Naive B cell (primary cell): Measurements from ENCODE around the gene SLC49A3. TPM values are rescaled to one million over a fixed set of nuclear protein-coding genes. Genes with fewer than 3 reads are reported as not detected.
"Not testable (repeated sequence)": the region's sequence is repeated elsewhere in the genome, so short reads cannot be mapped to it uniquely, and the experiment has no call there.

Source experiments
- ATAC-seq, 2 donors: fragments of 150-1000 bp; cut with Tn5 transposase; 2 replicates each; pipeline ENCODE4 v1.10.0; 2021; ENCODE audit warnings: low read depth in 2 of 2, mild to moderate bottlenecking in 2 of 2, moderate library complexity in 2 of 2
- DNase-seq: peaks from one replicate; pipeline ENCODE4 v3.0.0; 2022
- H3K27ac Mint-ChIP-seq, 6 donors: one replicate each; pipeline ENCODE4 v1.8.0; 2020 to 2022; ENCODE audit warnings: mild to moderate bottlenecking in 6 of 6, mixed read lengths in 6 of 6, moderate library complexity in 5 of 6, inconsistent platforms in 2 of 6
- H3K27me3 Mint-ChIP-seq, 3 donors: one replicate each; pipeline ENCODE4 v1.8.0; 2021 to 2022; ENCODE audit warnings: mixed read lengths in 3 of 3, mild to moderate bottlenecking in 1 of 3
- H3K36me3 Mint-ChIP-seq, 2 donors: one replicate each; pipeline ENCODE4 v1.8.0; 2020 to 2022; ENCODE audit warnings: mixed read lengths in 2 of 2, inconsistent platforms in 1 of 2, mild to moderate bottlenecking in 1 of 2
- H3K4me1 Mint-ChIP-seq, 3 donors: one replicate each; pipeline ENCODE4 v1.8.0; 2020 to 2022; ENCODE audit warnings: mixed read lengths in 3 of 3, inconsistent platforms in 1 of 3, mild to moderate bottlenecking in 1 of 3, moderate library complexity in 1 of 3
- H3K4me3 Mint-ChIP-seq, 8 donors: one replicate each; pipeline ENCODE4 v1.8.0; 2020 to 2022; ENCODE audit warnings: mild to moderate bottlenecking in 8 of 8, mixed read lengths in 8 of 8, moderate library complexity in 8 of 8, inconsistent platforms in 2 of 8
- H3K9me3 Mint-ChIP-seq, 7 donors: one replicate each; pipeline ENCODE4 v1.8.0; 2020 to 2022; ENCODE audit warnings: mixed read lengths in 7 of 7, mild to moderate bottlenecking in 5 of 7, inconsistent platforms in 2 of 7, moderate library complexity in 1 of 7
- polyA plus RNA-seq, 6 donors: library from polyadenylated mRNA; unstranded; fragments of 300-500 nt; fragmentation: Illumina TruSeq; gene quantifications; one replicate each; pipeline ENCODE4 v1.2.3, GENCODE V29; 2021; ENCODE audit warnings: low read depth in 6 of 6

The SLC49A3 gene
- polyA plus RNA-seq, 6 donors from 2014 or later: 0.22 to 0.54 (median 0.43) TPM; not detected in 3

DNA sequence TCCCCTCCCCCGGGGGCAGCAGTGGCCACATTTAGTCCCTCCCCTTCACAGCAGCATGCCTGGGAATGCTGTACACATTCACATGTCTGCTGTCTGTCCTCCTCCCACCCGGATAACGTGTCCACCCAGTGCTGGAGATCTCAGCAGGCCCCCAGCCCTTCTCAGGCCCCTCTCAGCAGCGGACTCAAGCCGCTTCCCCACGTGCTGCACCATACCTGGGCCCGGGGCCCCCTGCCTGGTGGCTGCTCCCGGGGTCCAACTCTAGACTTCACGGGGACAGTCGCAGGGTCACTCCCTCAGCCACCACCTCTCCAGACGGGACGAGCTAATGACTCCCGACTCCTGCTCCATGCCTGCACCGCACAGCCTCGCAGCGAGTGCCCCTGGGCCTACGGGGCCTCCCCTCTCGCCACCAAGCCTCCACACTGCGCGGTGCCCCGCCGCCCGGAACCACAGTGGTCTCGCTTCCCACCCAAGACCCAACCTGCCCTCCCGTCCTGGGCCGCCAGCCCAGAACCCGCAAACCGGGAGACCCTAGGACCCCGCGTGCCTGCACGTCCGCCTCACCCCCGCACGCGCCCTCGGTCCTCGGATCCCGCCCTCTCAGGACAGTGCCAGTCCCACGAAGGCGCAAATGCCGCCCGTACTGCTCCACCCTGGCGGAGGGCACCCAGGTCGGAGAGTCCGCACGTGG, 15.4 kb upstream of the SLC49A3 start:
- Mint-ChIP-seq H3K27me3 (peaks cover 0 to 2% (median 0%) of the 10 kb centered on the region in 3 donors), H3K36me3 (no peaks in the 10 kb centered on the region), H3K4me3 (peak overlapping the region in 4 of 8 donors; percentile 30 to 86 (median 68)), H3K27ac (peak overlapping the region in 1 of 6 donors; percentile 51), H3K9me3 (no peaks in the 10 kb centered on the region), H3K4me1 (peaks cover 24 to 32% (median 24%) of the 10 kb centered on the region in 3 donors)
- no peak for DNase-seq
- no peak for ATAC-seq

DNA sequence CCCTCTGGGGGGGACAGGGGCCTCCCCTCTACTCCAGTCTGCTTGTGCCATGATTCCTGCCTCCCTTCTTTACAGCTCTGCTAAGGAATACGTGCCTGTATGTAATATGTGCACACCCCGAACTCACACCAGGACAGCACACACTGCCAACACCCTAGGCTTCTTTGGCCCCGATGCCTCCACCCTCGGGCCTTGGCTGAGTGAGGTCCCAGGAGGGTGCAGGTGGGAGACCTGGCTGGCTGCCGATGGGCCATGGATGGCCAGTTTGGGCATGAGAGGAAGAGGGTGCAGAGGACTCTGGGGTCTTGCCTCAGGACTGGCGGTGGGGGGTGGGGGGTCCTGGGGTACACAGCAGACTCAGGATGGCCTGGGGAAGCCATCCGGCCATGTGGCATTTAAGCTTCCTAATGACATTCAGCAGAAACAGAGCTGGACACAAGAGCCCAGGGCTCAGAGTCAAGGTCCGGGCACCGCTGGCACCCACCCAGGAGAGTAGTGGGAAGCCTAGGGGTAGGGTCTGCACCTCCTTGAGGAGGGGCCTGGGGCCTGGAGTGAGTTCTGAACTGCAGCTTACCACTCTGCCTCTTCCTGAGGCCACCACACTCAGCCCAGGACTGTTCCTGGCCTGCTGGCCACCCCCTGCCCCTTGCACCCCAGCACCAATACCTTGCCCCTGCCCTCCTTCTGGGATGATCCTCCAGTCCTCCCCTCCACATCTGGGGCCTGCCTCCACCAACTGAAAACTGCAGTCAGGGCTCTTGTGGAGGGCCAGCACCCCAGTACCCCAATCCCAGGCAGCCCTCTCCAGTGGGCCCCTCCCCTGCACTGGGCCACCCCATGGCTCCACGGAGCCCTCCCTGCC, 14.6 kb upstream of the SLC49A3 start:
- Mint-ChIP-seq H3K4me1 (peaks cover 22 to 32% (median 24%) of the 10 kb centered on the region in 3 donors), H3K36me3 (no peaks in the 10 kb centered on the region), H3K9me3 (no peaks in the 10 kb centered on the region), H3K4me3 (peak overlapping the region in 3 of 8 donors; percentile 15 to 61 (median 44)), H3K27ac (no peak overlapping the region), H3K27me3 (peaks cover 0 to 4% (median 0%) of the 10 kb centered on the region in 3 donors)
- DNase-seq: no peak
- ATAC-seq: no peak

DNA sequence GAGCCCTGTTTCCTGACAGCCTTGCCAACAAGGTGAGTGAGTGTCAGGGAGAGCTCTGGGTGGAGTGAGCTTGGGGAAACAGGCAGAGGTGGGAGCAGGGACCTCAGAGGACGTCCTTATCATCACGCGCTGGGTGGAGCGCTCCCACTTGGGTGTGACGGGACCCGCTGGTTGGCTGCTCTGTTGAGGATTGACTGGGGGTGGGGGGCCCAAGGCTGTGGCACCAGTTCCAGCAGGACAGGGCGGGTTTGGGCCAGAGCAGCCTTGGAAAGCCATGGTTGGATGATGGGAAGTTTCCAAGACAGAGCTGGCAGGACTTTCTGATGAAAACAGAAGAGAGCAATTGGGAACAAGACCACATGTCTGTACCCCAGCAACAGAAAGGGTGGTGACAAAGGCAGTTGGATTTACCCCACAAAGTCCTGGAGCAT, 13.7 kb upstream of the SLC49A3 start:
- Mint-ChIP-seq H3K4me1 (peaks cover 21 to 30% (median 21%) of the 10 kb centered on the region in 3 donors), H3K27ac (peak overlapping the region in 1 of 6 donors; percentile 68), H3K4me3 (no peak overlapping the region), H3K27me3 (peaks cover 0 to 4% (median 0%) of the 10 kb centered on the region in 3 donors), H3K36me3 (no peaks in the 10 kb centered on the region), H3K9me3 (no peaks in the 10 kb centered on the region)
- ATAC-seq (no peak), DNase-seq (no peak)

DNA sequence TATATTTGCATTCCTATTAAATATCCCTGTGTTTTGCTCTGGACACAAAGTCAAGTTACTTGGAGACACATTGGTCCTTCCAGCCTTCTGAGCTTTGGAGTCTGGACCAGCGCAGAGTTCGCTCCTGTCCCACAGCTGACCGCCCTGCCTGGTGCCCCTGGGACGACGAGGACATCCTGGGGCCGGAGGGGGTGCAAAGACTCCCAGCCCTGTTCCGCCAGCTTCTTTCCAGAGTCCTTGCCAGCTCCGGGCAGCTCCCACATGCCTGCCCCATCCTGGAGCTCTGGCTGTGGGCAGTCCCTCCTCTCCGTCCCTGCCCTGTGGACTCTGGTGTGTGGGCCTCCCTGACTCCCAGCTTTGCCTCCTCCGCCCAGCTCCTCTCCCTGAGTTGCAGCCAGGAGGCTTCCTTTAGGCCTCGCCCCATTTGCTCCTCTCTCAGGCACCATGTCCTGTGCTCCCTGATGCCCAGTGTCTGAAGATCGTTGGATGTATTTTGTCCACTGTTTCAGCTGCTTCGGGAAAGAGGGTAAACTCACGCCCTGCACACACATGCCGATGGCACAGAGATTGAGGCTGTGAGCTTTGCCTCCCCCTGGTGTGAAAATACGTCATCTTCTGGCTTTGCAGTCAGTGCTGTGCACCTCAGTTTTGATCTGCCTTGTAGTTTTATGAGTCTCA, 11.8 kb upstream of the SLC49A3 start:
- peak overlapping the region in 2 of 6 donors; percentile 56 to 57 for H3K27ac Mint-ChIP-seq
- no peaks in the 10 kb centered on the region for H3K36me3 Mint-ChIP-seq
- peak overlapping the region in 5 of 8 donors; percentile 31 to 52 (median 50) for H3K4me3 Mint-ChIP-seq
- ATAC-seq (no peak), DNase-seq (no peak)
- H3K27me3 Mint-ChIP-seq: peaks cover 0 to 4% (median 1%) of the 10 kb centered on the region in 3 donors
- peaks cover 21 to 24% (median 21%) of the 10 kb centered on the region in 3 donors for H3K4me1 Mint-ChIP-seq
- H3K9me3 Mint-ChIP-seq: no peaks in the 10 kb centered on the region

DNA sequence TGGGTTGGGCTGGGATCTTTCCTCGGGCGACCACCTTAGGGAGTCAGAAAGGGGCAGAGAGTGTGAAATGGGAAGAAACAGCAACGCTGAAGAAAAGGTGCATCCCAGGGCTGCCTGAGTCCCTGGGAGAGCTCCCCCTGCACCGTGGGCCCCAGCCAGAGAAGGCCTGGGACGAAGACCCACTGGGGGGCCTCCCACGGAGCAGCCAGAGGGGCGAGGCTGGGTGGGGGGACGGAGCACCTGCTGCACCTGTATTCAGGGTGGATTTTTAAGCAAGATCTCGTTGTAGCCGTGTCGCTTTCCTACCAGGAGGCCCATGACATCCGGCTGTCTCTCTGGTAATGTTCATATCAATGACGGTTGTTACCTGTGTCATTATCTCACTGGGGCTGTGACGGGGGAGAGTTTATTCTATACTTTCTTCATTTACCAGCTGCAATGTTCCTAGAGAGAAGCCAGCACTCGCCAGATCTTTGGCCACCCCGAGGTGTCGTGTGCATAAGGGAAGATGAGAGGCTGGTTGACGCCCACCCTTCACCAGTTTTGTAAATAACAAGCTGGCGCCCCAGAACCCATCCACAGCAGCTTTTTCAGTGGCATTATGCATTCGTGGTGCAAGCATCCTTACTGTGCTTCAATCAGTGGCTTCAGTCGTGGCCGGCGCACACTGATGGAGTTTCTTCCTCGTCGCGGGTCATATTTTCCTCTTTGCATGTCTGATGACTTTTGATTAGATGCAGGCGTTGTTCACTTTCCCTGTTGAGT, 11.0 kb upstream of the SLC49A3 start:
- no peak for ATAC-seq
- Mint-ChIP-seq H3K36me3 (no peaks in the 10 kb centered on the region), H3K27ac (peak overlapping the region in 1 of 6 donors; percentile 89), H3K4me1 (peaks cover 15 to 21% (median 18%) of the 10 kb centered on the region in 3 donors), H3K27me3 (peaks cover 0 to 8% (median 4%) of the 10 kb centered on the region in 3 donors), H3K4me3 (peak overlapping the region in 5 of 8 donors; percentile 32 to 78 (median 70)), H3K9me3 (no peaks in the 10 kb centered on the region)
- DNase-seq: no peak

DNA sequence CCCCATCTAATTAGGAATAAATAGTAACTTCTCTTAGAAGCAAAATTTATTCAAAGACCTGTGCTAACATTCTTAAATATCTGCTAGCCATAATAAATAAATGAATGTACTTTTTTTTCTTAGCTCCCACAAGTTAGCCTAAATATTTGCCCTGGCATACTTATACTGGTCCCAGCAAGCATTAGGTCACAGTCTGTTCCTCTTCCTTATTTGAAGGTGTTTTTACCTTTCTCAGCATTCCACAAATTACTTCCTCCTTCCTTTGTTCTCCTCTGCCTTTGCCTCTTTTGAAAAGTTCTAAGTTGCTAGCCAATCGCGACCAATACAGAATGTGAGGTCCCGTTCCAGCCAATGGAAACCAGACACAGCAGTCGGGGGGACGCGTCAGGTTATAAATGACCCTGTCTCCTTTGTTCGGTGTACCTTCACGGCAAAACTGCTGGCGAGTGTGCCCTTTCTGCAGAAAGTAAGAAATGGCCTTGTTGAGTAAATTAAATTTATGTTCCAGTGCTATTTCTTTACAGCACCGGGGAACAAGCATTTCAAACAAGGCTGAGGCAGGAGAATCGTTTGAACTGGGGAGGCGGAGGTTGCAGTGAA, 5.5 kb upstream of the SLC49A3 start:
- H3K27ac Mint-ChIP-seq: peak overlapping the region in 2 of 6 donors; percentile 67 to 83
- peak overlapping the region in 1 of 8 donors; percentile 83 for H3K4me3 Mint-ChIP-seq
- not testable (repeated sequence) for ATAC-seq, DNase-seq, H3K36me3 Mint-ChIP-seq, H3K9me3 Mint-ChIP-seq
- H3K27me3 Mint-ChIP-seq: peaks cover 3 to 31% (median 8%) of the 10 kb centered on the region in 3 donors
- peaks cover 7 to 17% (median 9%) of the 10 kb centered on the region in 3 donors for H3K4me1 Mint-ChIP-seq

DNA sequence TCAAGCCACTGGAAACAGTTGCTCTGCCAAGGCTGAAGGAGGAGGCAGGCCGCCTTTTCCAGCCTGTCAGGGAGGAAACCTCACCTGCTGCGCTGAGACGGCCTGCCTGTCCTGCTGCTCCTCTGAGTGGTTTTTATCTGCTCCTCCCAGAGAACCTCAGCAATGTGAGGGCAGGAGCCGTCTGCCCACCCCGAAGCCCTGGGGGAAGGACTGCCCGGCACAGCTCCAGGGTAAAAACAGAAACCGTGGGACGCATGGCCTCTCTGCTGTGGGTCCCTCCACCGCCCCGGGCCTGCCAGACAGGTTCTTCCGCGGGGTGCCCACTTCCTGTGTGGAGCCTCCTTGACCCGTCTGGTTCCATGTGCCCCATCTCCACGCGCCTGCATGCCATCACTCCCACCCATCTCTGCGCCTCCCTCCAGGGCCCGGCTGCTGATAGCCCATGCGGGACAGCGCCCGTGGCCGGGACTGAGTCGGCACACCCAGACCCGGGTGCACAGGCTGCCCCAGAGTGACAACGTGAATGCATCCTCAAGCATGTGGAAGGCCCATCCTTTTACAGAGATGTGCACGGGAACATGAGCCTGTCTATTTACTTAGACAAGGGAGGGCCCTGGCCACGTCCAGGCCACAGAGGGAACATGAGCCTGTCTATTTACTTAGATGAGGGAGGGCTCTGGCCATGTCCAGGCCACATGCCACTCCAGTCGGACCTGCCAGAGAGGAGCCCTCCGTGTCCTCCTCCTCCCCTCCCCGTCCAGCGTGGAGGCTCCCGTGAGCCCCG, 4.0 kb upstream of the SLC49A3 start:
- Mint-ChIP-seq H3K27me3 (peaks cover 0 to 34% (median 8%) of the 10 kb centered on the region in 3 donors), H3K9me3 (no peaks in the 10 kb centered on the region), H3K27ac (no peak overlapping the region), H3K36me3 (no peaks in the 10 kb centered on the region), H3K4me3 (no peak overlapping the region), H3K4me1 (peaks cover 0 to 8% (median 4%) of the 10 kb centered on the region in 3 donors)
- DNase-seq (no peak), ATAC-seq (no peak)

DNA sequence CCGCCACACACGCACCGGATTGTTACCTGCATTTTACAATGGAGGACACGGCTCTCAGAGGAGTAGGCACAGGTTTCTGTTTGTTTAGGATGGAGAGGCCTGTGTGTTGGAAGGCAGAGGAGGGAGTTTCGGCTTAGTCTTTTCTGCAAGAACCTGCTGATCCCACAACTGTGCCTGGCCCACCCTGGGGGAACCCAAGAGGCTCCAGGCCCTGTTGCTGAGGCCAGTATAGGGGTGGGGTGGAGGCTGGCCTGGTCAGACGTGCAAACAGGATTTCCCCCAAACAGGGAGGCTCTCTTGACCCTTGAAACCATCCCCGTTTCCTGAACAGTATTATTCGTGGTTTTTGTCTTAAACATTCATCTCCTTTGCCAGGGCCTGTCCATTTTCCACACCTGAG, 772 bp upstream of the SLC49A3 start:
- H3K27ac Mint-ChIP-seq: peak overlapping the region in 1 of 6 donors; percentile 62
- ATAC-seq (no peak), DNase-seq (no peak)
- no peaks in the 10 kb centered on the region for H3K9me3 Mint-ChIP-seq
- H3K4me3 Mint-ChIP-seq: peak overlapping the region in 5 of 8 donors; percentile 19 to 65 (median 42)
- no peaks in the 10 kb centered on the region for H3K36me3 Mint-ChIP-seq
- H3K27me3 Mint-ChIP-seq: peaks cover 0 to 38% (median 16%) of the 10 kb centered on the region in 3 donors
- H3K4me1 Mint-ChIP-seq: peaks cover 4 to 12% (median 8%) of the 10 kb centered on the region in 3 donors

DNA sequence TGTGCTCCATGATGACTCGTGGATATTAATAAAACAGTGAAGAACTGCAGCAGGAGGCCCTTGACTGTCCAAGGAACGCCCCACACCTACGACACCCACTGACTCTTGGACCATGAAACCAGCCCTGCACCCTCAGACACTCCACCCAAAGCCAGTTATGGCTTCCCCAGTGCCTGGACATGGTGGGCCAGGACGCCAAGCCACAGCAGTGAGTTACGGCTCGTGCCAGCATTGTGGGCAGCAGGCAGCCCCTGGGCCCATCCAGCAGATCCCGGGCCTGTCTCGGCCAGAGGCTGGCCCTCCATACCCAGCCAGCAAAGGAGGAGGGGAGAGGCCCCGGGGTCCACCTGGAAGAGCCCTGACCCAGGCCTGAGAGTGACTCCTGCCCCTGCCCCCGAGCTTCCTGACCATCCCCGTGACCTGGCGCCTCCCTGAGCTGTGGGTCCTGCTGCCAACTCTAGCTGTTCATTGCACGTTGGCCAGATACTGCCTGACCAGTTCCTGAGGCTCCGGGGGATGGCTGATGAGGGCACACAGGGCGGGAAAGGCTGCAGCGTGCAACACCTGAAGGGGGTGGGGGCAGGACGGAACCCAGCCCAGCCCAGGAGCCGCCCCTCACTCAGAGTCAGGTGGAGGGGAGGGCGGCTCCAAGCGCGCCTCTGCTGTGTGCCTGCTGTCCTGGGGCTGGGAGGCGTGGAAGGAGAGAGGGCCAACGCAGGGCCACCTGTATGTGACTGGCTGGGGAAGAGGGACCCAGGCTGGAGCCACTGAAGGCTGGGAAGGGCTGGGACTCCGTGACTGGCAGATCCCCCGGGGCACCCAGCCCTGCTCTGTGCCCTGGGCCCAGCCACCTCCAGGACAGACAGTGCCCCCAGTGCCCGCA, 739 bp downstream of the SLC49A3 start:
- Mint-ChIP-seq H3K36me3 (no peaks in the 10 kb centered on the region), H3K4me3 (peak overlapping the region in 6 of 8 donors; percentile 9 to 64 (median 42)), H3K27me3 (peaks cover 0 to 28% (median 16%) of the 10 kb centered on the region in 3 donors), H3K4me1 (peaks cover 7 to 12% (median 8%) of the 10 kb centered on the region in 3 donors), H3K27ac (no peak overlapping the region), H3K9me3 (no peaks in the 10 kb centered on the region)
- no peak for DNase-seq
- ATAC-seq: peak; percentile 19 to 27

DNA sequence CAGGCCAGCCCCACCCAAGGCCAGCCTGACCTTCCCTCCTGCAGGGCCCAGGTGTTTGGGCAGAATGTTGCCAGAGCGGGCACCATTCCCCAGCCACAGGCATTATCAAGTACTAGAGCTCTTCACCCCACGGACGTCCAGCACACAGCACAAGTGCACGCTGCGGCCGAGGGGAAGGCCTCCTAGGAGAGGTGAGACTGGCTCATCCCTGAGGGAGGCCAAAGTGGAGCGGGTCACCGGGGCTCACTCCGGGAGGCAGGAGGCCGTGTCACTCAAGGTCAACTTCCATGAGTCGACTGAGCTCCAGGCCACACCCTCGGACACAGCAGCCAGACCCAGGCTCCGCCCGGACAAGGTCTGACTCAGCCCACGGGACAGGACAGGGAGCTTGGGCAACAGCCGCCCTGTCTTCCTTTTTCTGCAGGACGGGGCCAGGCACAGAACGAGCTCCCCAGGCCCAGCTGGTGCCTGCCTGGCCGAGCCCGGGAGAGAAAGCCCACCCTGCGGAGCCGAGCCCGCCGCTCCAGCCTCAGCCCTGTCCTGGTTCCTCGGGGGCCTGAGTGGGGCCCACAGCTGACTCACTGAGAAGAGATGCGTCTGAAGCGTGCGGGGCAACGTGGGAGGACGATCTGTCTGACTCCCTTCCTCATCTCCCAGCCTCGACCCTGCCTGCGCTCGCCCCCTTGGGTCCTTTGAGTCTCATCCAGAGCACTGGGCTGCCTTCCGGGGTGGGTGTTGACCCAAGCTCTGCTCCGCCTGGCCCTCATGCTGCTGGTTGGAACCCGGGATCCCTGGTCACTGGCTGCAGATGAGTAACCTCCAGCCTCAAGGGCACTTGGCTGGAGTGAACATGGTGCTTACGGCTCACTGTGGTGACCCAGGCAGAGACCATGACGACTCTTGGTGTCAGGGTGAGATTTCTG, 1.6 kb downstream of the SLC49A3 start:
- ATAC-seq (no peak), DNase-seq (no peak)
- Mint-ChIP-seq H3K4me1 (peaks cover 7 to 12% (median 8%) of the 10 kb centered on the region in 3 donors), H3K4me3 (peak overlapping the region in 2 of 8 donors; percentile 42 to 64), H3K36me3 (no peaks in the 10 kb centered on the region), H3K27me3 (peaks cover 0 to 28% (median 16%) of the 10 kb centered on the region in 3 donors), H3K9me3 (no peaks in the 10 kb centered on the region), H3K27ac (no peak overlapping the region)
